HUES64 (cell line): Measurements from ENCODE around the gene RAMP3.

Experiments used
- H3K27ac ChIP-seq: 2 replicates; pipeline ENCODE4 v1.7.0; 2013; ENCODE audit warnings: low read depth, low read length, inconsistent platforms
- H3K27me3 ChIP-seq: 2 replicates; pipeline ENCODE4 v1.6.1; 2013; ENCODE audit warnings: mild to moderate bottlenecking, low read length; ENCODE audit not compliant: insufficient read depth
- H3K36me3 ChIP-seq: 2 replicates; pipeline ENCODE4 v1.6.1; 2013; ENCODE audit warnings: mild to moderate bottlenecking, low read length; ENCODE audit not compliant: insufficient read depth
- H3K4me1 ChIP-seq: 2 replicates; pipeline ENCODE4 v1.6.1; 2013; ENCODE audit warnings: mild to moderate bottlenecking, low read length, moderate library complexity; ENCODE audit not compliant: insufficient read depth
- H3K4me3 ChIP-seq: 2 replicates; pipeline ENCODE4 v1.5.1; 2013; ENCODE audit warnings: mild to moderate bottlenecking, low read length, moderate library complexity
- H3K9ac ChIP-seq: 2 replicates; pipeline ENCODE4 v1.6.1; 2013; ENCODE audit warnings: mild to moderate bottlenecking, low read depth, low read length
- H3K9me3 ChIP-seq: 2 replicates; pipeline ENCODE4 v1.6.1; 2013; ENCODE audit warnings: low read depth, low read length; ENCODE audit not compliant: insufficient read depth
- WGBS: fragments of 150-250, 120-280 bp; methylation state at CpG from one replicate; pipeline ENCODE4 v1.1.7; 2013; ENCODE audit warnings: missing lambda C conversion rate; 5-methylcytosine and 5-hydroxymethylcytosine counted together

The RAMP3 gene

DNA sequence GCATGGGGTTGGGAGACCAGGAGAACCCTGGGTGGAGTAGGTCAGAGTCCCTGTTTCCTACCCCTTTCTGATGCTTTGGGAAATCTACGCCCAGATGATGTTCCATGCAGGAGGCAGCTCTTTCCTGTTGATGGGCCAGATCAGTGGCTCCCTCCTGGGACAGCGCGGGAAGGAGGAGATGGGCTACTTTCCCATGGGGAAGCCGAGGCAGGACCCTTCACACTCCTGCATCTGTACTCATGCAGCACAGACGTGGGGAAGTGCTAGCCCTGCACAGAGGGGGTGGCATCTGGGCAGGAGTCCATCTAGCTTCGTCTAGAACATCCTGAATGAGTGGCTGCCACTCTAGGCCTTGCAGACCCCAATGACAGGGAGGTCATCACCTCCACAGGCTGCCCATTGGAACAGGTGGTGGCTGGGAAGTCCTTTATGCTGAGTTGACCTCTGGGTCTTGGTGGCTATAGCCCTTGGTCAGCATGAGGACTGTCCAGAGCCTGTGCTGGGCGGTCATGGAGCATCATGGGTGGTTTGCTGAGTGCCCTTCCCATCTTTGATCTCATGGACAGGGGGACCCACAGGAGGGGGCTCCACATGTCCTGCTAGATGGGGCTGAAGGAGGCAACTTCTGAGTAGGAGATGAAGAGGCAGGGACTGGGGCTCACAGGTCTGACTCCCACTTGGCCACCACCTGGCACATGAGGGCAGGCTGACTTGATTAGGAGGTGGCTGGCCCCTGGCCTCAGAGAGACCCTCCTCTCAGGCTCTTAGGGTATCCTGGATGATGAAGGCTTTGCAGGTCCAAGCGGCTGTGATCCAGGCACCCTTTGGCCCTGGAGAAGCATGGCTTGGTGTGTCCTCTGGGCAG lies 24.6 kb downstream of the RAMP3 start:
- no peak overlapping the region for H3K4me3 ChIP-seq

DNA sequence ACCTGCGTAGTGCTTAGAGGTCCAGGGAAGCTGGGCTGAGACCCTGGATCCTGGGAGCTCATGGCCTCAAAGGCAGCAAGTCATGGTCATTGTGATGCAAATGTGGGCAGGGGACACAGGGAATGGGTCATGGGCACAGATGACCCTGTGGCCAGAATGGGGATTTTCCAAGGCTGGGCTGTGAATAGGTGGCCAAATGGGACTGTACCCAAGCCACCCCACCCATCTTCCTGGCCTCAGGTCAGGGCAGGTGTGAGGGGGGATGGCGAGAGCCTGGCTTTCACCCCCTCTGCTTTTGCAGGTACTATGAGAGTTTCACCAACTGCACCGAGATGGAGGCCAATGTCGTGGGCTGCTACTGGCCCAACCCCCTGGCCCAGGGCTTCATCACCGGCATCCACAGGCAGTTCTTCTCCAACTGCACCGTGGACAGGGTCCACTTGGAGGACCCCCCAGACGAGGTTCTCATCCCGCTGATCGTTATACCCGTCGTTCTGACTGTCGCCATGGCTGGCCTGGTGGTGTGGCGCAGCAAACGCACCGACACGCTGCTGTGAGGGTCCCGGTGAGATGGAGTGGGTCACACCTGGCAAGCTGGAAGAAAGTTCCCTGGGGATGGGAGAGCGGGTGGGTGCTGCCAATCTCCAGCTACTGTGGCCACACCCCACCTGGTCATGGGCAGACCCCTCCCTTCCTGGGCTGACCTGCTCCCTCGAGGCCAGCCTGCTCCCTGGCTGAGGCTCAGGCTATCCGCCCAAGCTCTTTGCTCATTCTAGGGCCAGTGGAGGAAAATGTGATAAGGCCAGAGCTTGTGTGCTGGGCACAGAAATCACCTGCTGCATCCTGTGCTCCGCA lies 25.5 kb downstream of the RAMP3 start:
- WGBS = 93% methylated on average over 21 of the region's 21 CpGs
- H3K36me3 ChIP-seq = no peaks in the 10 kb centered on the region
- no peaks in the 10 kb centered on the region for H3K4me1 ChIP-seq
- no peaks in the 10 kb centered on the region for H3K9me3 ChIP-seq
- H3K9ac ChIP-seq = no peak overlapping the region
- no peak overlapping the region for H3K4me3 ChIP-seq
- no peak overlapping the region for H3K27ac ChIP-seq
- no peaks in the 10 kb centered on the region for H3K27me3 ChIP-seq

More for the DNA sequence above, 24.6 kb downstream of the RAMP3 start:
- Histone ChIP-seq H3K27me3 (no peaks in the 10 kb centered on the region), H3K27ac (no peak overlapping the region), H3K9me3 (no peaks in the 10 kb centered on the region), H3K4me1 (no peaks in the 10 kb centered on the region), H3K9ac (no peak overlapping the region), H3K36me3 (no peaks in the 10 kb centered on the region)
- WGBS = 87% methylated on average over 8 of the region's 8 CpGs

DNA sequence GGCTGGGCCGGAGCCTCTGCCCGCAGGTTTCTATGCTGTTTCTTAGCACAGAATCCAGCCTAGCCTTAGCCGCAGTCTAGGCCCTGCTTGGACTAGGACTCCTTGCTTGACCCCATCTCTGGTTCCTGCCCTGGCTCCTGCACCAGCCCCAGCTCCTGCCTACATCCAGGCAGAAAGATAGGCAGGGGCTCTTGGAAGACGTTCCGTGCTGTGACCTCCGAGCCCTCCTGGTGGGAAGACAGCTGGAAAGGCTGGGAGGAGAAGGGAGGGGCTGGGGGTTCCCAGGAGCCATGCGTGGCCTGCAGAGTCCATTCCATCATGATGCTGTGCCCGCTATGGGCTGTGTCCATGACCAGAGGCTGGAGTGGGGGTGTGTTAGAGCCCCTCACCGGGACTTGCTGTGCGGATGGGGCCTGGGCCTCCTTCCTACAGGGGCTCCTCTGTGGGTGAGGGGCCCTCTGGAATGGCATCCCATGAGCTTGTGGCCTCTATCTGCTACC lies 26.2 kb downstream of the RAMP3 start:
- 90% methylated on average over 10 of the region's 10 CpGs for WGBS

DNA sequence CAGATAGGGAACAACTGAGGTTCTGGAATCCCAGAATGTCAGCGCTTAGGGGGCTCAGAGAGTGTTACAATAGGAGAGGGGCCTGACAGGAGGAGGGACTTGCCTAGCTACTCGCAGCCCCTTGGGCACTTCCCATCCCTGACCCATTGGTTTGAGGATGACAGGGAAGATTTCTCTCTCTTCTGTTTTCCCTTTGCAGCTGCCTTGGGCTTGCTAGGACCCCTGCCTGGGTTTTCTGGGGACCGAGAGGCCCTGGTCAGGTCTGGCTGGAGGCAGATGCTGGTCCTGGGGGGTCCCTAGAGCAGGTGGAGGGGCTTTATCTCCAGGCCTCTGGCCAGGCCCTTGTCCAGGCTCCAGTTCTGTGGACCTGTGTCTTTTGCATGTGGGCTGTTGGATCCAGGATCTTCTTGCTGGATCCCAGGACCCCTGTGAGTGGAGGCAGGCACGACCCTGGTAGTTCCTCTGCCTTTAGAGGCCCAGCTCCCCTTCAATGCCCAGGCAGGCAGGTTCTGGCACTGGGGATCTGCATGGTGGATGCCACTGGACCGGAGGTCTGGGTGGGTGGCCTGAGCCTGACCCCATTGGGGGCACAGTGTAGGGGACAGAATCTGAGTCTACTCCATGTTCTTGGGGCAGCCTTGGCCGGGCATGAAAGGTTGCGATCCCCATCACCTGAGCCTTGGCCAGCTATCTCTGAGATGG lies 26.9 kb downstream of the RAMP3 start:
- no peaks in the 10 kb centered on the region for H3K4me1 ChIP-seq
- H3K27me3 ChIP-seq = no peaks in the 10 kb centered on the region
- WGBS = 83% methylated on average over 7 of the region's 7 CpGs
- H3K9me3 ChIP-seq = no peaks in the 10 kb centered on the region
- H3K27ac ChIP-seq = no peak overlapping the region
- no peak overlapping the region for H3K9ac ChIP-seq
- H3K4me3 ChIP-seq = no peak overlapping the region
- H3K36me3 ChIP-seq = no peaks in the 10 kb centered on the region

More for the DNA sequence above, 26.2 kb downstream of the RAMP3 start:
- Histone ChIP-seq H3K4me1 (no peaks in the 10 kb centered on the region), H3K9ac (no peak overlapping the region), H3K9me3 (no peaks in the 10 kb centered on the region), H3K4me3 (no peak overlapping the region), H3K27ac (no peak overlapping the region), H3K27me3 (no peaks in the 10 kb centered on the region), H3K36me3 (no peaks in the 10 kb centered on the region)

DNA sequence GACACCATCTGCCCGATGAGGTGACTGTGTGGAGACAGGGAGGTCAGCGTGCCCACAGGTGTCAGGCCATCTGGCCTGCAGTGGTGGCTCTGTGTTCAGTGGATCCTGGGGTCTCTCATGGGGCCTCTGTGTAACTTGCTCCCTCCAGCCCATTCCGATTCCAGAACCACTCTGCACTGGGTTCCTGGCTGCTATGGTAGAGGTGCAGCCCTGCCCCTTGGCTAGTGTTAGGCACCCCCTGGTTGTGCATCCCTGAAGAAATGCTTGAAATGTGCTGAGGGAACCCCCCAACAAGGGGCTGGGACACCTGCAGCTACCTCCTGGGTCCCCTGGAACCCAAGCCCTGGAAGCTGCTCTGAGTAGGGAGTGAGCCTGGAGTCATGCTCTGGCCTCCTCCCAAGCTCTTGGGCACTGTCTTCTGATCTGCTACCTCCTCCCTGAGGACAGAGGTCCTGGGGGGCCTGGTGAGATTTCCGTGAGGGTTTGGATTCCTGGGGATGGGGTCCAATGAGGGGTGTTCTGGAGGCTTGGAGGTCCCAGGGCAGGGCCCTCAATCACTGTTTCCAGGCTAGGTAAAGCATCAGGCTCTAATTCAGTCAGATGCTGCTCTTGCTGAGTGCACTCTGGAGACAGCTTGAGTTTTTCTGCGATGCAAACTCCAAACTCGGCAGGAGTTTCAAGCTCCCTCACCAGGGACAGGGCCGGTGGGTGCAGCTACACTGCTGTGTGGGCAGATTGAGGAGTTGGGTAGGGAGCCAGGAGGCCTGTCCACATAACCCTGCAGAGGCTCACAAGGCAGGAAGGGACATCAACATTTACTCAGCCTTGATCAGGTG lies 27.7 kb downstream of the RAMP3 start:
- Histone ChIP-seq H3K27ac (no peak overlapping the region), H3K27me3 (no peaks in the 10 kb centered on the region), H3K4me3 (no peak overlapping the region), H3K9ac (no peak overlapping the region), H3K9me3 (no peaks in the 10 kb centered on the region), H3K36me3 (no peaks in the 10 kb centered on the region), H3K4me1 (no peaks in the 10 kb centered on the region)
- 80% methylated on average over 7 of the region's 7 CpGs for WGBS

DNA sequence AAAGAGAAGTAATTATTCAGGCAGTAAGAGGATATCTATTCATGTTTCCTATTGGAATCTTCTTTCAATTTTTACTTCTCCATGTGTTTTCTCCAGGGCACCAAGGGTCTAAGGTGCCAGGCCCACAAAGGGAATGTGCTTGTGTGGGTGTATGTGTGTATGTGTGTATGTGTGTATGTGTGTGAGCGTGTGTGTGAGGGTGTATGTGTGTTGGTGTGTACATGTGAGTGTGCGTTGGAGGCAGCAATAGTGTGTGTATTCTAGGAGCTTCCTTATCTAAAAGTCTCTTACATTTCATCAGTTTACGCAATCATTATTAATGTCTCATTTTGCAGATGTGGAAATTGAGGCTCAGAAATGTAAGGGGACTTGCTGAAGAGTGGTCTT lies 28.3 kb downstream of the RAMP3 start:
- no peak overlapping the region for H3K27ac ChIP-seq
- H3K9ac ChIP-seq = no peak overlapping the region
- H3K36me3 ChIP-seq = no peaks in the 10 kb centered on the region
- H3K27me3 ChIP-seq = no peaks in the 10 kb centered on the region
- H3K4me1 ChIP-seq = no peaks in the 10 kb centered on the region
- no peaks in the 10 kb centered on the region for H3K9me3 ChIP-seq
- H3K4me3 ChIP-seq = no peak overlapping the region
- WGBS = 94% methylated on average over 3 of the region's 3 CpGs

DNA sequence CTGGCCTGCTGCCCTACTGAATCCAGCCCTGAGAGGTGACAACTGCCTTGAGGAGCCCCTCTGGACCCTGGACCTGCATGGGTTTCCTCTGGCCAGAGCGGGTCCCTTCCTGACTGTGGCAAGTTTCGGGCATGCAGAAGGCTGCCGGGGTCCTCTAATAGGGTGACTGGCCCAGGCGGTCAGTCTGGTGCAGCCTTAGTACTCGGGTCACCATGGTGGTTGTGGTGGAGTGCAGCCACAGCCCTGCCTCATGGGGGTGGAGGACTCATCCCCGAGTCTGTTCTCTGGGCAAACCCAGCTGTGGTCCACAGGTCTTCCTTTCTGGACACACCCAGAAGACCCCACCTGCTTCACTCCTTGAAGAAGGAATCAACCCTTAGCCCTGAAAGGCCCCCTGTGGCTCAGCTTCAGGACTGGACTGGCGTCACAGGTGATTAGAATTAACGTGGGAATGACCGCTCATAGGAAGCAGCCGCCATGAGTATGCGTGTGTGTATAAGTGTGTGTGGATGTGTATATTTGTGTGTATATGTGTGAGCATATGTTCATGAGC lies 28.7 kb downstream of the RAMP3 start:
- no peak overlapping the region for H3K27ac ChIP-seq
- H3K36me3 ChIP-seq = no peaks in the 10 kb centered on the region
- no peak overlapping the region for H3K9ac ChIP-seq
- no peaks in the 10 kb centered on the region for H3K9me3 ChIP-seq
- H3K4me1 ChIP-seq = no peaks in the 10 kb centered on the region
- H3K27me3 ChIP-seq = no peaks in the 10 kb centered on the region
- H3K4me3 ChIP-seq = no peak overlapping the region
- WGBS = 91% methylated on average over 11 of the region's 11 CpGs

DNA sequence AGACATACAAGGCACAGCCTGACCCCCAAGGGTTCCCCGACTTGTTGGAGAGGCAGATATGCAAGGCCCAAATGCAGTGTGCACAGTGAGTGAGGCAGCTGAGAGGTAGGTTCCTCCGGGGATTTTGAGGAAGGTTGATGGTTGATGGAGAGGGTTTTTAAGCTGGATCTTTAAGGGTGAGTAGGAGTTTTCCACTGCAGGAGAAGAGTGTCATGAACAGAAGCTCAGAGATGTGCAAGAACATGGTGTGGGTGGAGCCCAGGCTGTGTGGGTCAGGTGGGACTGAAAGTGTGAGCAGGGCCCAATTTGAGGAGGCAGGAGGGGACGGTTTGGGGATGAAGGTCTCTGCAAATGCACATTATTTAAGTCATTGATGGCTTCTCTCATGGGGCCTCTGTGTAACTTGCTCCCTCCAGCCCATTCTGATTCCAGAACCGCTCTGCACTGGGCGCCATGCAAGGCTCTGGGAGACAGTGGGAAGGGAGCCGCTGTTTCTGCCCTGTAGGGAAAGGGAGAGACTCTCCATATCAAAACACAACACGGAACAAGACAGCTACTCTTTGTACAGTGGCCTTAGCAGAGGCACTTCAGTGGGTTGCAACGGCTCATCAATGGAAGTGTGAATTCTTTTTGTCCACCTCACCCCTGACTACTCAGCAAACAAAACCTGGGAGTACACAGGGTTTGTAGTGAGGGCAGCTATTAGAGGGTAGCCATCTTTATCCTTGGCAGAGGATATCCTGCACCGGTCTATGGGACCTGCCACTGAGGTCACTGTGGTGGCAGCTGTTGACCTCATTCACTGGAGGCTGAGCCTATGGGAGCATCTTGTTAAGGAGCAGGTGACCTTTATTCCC lies 29.7 kb downstream of the RAMP3 start:
- Histone ChIP-seq H3K27me3 (no peaks in the 10 kb centered on the region), H3K36me3 (no peaks in the 10 kb centered on the region), H3K9ac (no peak overlapping the region), H3K9me3 (no peaks in the 10 kb centered on the region), H3K4me3 (no peak overlapping the region), H3K4me1 (no peaks in the 10 kb centered on the region), H3K27ac (no peak overlapping the region)
- WGBS = 87% methylated on average over 9 of the region's 9 CpGs

DNA sequence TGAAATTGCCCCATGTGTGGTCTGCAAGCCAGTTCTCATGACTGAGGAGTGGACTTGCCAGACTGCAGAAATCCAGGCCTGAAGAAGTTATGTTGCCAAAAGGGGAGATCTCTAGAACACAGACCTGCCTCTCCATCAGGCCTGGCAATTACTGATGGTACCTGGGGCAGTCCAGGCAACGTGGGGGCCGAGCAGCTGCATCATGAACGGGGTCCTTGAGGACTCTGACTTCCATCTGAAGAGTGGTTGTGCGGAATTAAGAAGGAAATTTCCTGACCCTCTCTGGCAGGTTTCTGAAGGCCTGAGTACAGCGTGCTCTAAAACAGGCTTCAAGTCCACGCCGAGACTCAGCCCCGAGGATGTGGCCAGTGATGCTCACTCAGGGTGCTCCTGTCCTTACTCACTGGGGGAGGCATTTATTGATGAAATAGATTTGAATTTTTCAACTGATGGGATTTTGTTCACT lies 30.4 kb downstream of the RAMP3 start:
- 92% methylated on average over 8 of the region's 8 CpGs for WGBS
- no peaks in the 10 kb centered on the region for H3K36me3 ChIP-seq
- H3K4me1 ChIP-seq = no peaks in the 10 kb centered on the region
- H3K27me3 ChIP-seq = no peaks in the 10 kb centered on the region
- no peak overlapping the region for H3K9ac ChIP-seq
- no peaks in the 10 kb centered on the region for H3K9me3 ChIP-seq
- no peak overlapping the region for H3K4me3 ChIP-seq
- no peak overlapping the region for H3K27ac ChIP-seq
